Activated naive CD8-positive, alpha-beta T cell treated with anti-CD3 and anti-CD28 coated beads for 36 hours (primary cell): ENCODE data around the gene PLCL1. TPM values are rescaled to one million over a fixed set of nuclear protein-coding genes. Genes with fewer than 3 reads are reported as not detected.

ENCODE experiments used
- DNase-seq: peaks from one replicate; pipeline ENCODE4 v3.0.0; 2021
- H3K27ac Mint-ChIP-seq: one replicate; pipeline ENCODE4 v1.8.0; 2022; ENCODE audit warnings: mild to moderate bottlenecking, moderate library complexity, mixed read lengths
- H3K27me3 Mint-ChIP-seq: one replicate; pipeline ENCODE4 v1.8.0; 2022; ENCODE audit warnings: mild to moderate bottlenecking, mixed read lengths
- H3K36me3 Mint-ChIP-seq: one replicate; pipeline ENCODE4 v1.8.0; 2021; ENCODE audit warnings: mild to moderate bottlenecking, mixed read lengths
- H3K4me1 Mint-ChIP-seq: one replicate; pipeline ENCODE4 v1.8.0; 2021; ENCODE audit warnings: mixed read lengths
- H3K4me3 Mint-ChIP-seq: one replicate; pipeline ENCODE4 v1.8.0; 2022; ENCODE audit warnings: mild to moderate bottlenecking, moderate library complexity, mixed read lengths
- H3K9me3 Mint-ChIP-seq: one replicate; pipeline ENCODE4 v1.8.0; 2022; ENCODE audit warnings: mixed read lengths
- total RNA-seq, 2 experiments: library from RNA; stranded (reverse); gene quantifications; one replicate each; pipeline ENCODE4 v1.2.3, GENCODE V29; 2021

Gene PLCL1
- total RNA-seq, 2 experiments from 2014 or later: 0.22 to 0.23 TPM

DNA sequence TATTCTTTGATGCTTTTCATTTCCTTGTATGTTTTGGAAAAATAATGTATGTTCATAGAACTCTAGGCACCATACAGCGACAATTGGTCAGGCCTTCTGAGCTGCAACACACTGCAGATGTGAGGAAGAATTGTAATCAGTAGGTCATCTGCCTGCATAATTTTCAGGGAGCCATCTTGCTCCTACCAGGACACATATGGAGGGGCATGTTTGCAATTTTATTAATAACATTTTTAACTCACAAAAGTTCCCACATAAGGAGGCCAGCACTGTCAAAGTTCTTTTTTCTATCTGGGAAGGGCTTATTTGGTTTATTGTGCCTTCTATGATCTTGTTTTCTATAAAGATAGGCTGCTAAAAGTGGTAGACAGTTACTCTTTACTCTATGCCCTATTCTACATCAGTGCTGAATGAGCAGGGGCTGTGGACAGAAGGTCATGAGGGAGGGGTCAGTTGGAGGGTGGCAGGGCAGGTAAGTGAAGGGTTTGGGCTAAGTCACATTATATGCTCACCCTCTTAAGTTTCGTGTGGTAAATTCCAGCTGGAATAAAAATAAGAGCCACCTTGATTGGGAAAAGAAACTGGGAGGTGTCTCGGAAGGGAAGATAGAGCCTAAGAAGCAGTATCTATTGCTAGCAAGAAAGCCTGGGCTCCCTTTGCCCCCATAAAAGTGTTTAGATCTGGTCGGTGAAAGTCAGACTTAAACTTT lies 126.3 kb downstream of the PLCL1 start:
- Mint-ChIP-seq H3K4me1 (peaks cover 14% of the 10 kb centered on the region), H3K36me3 (no peaks in the 10 kb centered on the region), H3K27ac (no peak overlapping the region), H3K4me3 (no peak overlapping the region), H3K9me3 (no peaks in the 10 kb centered on the region), H3K27me3 (no peaks in the 10 kb centered on the region)
- no peak for DNase-seq

DNA sequence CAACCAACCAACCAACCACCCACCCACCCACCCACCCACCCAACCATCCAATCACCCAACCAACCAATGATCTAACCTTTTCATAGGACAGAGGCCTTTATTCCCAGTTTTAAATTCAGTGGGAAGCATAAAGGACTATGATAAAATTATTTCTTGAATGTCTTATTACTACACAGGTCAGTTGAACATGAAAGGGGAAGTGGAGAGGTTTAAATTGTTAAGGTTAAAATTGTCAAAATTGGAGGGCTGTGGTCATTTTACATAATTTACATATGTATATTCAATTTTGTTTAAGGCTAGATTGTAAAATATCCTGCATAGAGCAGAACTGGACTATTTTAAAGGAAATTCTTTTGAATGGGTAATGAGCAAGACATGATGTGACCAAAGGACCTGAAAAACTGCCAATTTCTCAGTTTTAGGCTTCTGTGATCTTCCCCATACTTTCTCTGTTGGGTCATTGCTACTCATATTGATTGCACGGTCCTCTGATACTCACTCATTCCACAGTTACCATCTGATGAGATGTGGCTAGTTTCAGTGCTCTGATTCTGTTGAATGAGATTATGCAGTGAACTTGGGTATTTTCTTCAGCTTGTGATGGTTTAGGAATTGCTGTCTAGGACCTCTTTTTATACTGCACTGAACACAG lies 127.4 kb downstream of the PLCL1 start:
- no peaks in the 10 kb centered on the region for H3K9me3 Mint-ChIP-seq
- H3K4me1 Mint-ChIP-seq: peaks cover 14% of the 10 kb centered on the region
- no peaks in the 10 kb centered on the region for H3K27me3 Mint-ChIP-seq
- H3K27ac Mint-ChIP-seq: no peak overlapping the region
- DNase-seq: no peak
- H3K4me3 Mint-ChIP-seq: no peak overlapping the region
- no peaks in the 10 kb centered on the region for H3K36me3 Mint-ChIP-seq

DNA sequence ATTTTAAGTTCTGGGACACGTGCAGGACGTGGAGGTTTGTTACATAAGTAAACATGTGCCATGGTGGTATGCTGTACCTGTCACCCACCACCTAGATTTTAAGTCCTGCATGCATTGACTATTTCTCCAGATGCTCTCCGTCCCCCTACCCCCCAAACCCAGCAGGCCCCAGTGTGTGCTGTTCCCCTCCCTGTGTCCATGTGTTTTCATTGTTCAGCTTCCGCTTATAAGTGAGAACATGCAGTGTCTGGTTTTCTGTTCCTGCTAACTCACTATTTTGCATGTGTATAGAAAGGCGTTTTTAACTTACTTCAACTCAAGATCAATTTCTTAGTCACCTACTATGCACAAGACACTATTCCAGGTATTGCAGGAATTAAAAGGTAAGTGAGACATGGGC lies 128.0 kb downstream of the PLCL1 start:
- DNase-seq: no peak
- H3K4me1 Mint-ChIP-seq: peaks cover 14% of the 10 kb centered on the region
- no peak overlapping the region for H3K4me3 Mint-ChIP-seq
- no peaks in the 10 kb centered on the region for H3K9me3 Mint-ChIP-seq
- H3K27me3 Mint-ChIP-seq: no peaks in the 10 kb centered on the region
- H3K36me3 Mint-ChIP-seq: no peaks in the 10 kb centered on the region
- H3K27ac Mint-ChIP-seq: no peak overlapping the region

DNA sequence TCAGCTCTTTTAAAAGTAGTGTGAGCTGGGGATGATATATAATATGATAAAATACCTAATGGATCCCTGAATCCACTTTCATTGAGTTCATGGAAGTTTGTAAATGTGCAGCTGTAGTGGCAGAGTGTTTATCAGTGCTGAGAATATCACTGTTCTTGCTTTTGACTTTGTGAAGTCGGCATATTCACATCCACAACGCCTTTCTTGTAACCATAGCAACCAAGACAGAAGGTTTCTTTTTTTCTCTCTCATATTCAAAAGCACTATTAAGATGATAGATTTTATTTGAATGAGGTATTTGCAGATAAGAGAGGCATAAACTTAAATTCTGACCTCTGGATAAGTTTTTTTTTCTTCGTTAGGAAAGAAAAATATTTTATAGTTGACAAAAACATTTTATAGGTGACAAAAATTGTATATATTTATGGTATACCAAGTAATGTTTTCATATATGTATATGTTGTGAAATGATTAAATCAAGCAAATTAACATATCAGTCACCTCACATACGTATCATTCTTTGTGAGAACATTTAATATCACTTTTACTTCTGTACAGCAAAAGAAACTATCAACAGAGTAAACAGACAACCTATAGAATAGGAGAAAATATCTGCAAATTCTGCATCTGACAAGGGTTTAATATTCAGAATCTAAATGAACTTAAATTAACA lies 130.0 kb downstream of the PLCL1 start:
- Mint-ChIP-seq H3K4me3 (no peak overlapping the region), H3K4me1 (peaks cover 14% of the 10 kb centered on the region), H3K27me3 (no peaks in the 10 kb centered on the region), H3K9me3 (no peaks in the 10 kb centered on the region), H3K27ac (no peak overlapping the region), H3K36me3 (no peaks in the 10 kb centered on the region)
- no peak for DNase-seq

DNA sequence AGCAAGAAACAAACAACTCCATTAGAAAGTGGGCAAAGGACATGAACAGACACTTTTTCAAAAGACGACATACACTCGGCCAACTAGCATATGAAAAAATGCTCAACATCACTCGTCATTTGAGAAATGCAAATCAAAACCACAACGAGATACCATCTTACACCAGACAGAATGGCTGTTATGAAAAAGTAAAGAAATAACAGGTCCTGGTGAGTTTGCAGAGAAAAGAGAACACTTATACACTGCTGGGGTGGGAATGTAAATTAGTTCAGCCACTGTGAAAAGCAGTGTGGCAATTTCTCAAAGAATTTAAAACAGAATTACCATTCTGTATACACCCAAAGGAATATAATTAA lies 130.5 kb downstream of the PLCL1 start:
- no peaks in the 10 kb centered on the region for H3K36me3 Mint-ChIP-seq
- H3K4me1 Mint-ChIP-seq: peaks cover 14% of the 10 kb centered on the region
- no peaks in the 10 kb centered on the region for H3K27me3 Mint-ChIP-seq
- no peak overlapping the region for H3K27ac Mint-ChIP-seq
- H3K9me3 Mint-ChIP-seq: no peaks in the 10 kb centered on the region
- no peak overlapping the region for H3K4me3 Mint-ChIP-seq
- DNase-seq: no peak

DNA sequence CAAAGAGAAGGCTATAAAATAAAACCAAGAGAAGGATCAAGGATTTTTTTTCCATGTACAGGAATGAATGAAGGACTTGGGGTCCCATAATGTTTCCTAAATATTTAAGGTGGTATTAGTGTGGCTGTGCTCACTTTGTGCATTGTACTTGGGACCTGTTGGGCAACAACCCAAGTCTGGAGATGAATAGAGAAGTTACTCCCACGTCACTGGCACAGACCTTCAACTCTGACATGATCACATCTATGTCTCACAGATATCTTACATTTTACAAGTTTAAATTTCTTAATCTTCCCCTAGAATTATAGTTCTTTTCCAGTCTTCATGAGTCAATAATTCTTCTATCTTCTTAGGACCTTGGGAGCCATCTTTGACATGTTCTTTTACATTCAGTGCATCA lies 133.4 kb downstream of the PLCL1 start:
- Mint-ChIP-seq H3K9me3 (no peaks in the 10 kb centered on the region), H3K36me3 (no peaks in the 10 kb centered on the region), H3K27ac (no peak overlapping the region), H3K4me1 (peaks cover 19% of the 10 kb centered on the region), H3K27me3 (no peaks in the 10 kb centered on the region), H3K4me3 (no peak overlapping the region)
- no peak for DNase-seq

DNA sequence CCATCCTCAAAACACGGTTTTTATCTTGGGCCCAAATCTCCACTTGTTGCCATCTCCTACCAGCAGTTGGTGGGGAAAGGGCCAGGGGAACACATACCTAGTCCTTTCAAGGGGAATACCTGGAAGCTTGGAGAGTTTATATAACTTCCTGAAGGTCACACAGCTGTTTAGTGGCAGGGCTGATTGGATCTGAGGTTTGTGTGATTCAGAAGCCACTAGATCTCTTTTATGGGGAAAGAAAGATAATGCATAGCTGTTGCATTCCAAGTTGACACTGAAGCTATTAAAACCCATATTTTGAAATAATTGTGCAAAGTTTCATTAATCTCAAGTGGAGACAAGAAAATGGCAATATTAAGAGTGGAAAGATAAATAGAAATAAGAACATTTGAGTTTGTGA lies 134.2 kb downstream of the PLCL1 start:
- Mint-ChIP-seq H3K27ac (no peak overlapping the region), H3K27me3 (no peaks in the 10 kb centered on the region), H3K4me1 (peaks cover 17% of the 10 kb centered on the region), H3K36me3 (no peaks in the 10 kb centered on the region), H3K4me3 (no peak overlapping the region), H3K9me3 (no peaks in the 10 kb centered on the region)
- no peak for DNase-seq

DNA sequence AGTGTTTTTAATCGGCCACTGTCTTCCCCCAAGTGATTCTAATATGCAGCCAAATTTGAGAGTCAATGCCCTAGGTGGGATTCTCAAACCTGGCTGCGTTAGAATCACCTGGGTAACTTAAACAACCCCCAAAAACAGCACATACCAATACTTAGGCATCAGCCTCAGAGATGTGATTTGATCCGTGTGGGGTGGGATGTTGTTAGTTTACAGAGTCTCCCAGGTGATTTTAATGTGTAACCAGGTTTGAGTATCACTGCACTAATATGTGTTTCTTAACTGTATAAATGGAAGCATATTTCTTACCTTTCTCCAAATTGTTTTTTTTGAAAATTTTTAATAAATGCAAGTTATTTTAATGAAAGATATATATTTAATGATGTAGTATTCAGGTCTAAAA lies 135.4 kb downstream of the PLCL1 start:
- Mint-ChIP-seq H3K36me3 (no peaks in the 10 kb centered on the region), H3K4me1 (peaks cover 19% of the 10 kb centered on the region), H3K4me3 (no peak overlapping the region), H3K27ac (no peak overlapping the region), H3K9me3 (no peaks in the 10 kb centered on the region), H3K27me3 (no peaks in the 10 kb centered on the region)
- no peak for DNase-seq

DNA sequence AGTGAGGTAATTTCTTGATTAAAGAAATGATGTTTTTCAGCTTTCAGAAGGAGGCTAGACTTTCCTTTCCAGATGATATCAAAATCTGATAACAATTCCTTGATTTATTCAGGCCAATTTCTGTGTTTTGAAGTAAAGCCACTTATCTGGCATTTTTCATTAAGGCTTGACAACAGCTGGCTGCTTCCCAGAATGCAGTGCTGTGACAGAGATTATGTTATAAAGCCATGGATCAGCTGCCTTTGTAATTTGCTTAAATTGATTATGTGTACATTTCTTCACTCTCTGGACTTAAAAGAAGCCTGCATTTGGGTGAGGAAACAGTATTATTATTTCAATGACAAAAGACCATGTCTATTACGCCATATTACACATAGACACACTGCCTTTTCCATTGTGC lies 136.0 kb downstream of the PLCL1 start:
- no peak for DNase-seq
- H3K9me3 Mint-ChIP-seq: no peaks in the 10 kb centered on the region
- no peak overlapping the region for H3K4me3 Mint-ChIP-seq
- no peaks in the 10 kb centered on the region for H3K36me3 Mint-ChIP-seq
- no peak overlapping the region for H3K27ac Mint-ChIP-seq
- peaks cover 20% of the 10 kb centered on the region for H3K4me1 Mint-ChIP-seq
- H3K27me3 Mint-ChIP-seq: no peaks in the 10 kb centered on the region

DNA sequence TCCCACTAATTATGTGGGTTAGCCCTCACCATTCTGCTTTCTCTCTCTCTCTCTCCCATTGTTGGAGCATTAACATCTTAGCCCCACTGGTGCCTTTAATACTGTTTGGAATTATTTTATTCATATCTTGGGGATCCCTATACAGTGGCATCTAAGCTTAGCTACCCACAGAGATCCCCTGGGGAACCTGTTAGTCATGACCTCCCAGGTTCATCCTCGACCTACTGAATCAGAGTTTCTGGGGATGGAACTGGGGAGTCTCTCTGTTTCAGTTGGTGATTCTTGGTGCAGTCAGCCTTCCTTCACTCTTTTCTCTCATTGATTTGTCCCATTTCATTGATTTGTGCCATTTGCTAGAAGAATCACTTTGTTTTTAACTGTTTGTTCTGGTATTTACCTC lies 137.3 kb downstream of the PLCL1 start:
- H3K4me1 Mint-ChIP-seq: peaks cover 20% of the 10 kb centered on the region
- DNase-seq: no peak
- no peak overlapping the region for H3K27ac Mint-ChIP-seq
- H3K9me3 Mint-ChIP-seq: no peaks in the 10 kb centered on the region
- H3K27me3 Mint-ChIP-seq: no peaks in the 10 kb centered on the region
- no peak overlapping the region for H3K4me3 Mint-ChIP-seq
- H3K36me3 Mint-ChIP-seq: no peaks in the 10 kb centered on the region

DNA sequence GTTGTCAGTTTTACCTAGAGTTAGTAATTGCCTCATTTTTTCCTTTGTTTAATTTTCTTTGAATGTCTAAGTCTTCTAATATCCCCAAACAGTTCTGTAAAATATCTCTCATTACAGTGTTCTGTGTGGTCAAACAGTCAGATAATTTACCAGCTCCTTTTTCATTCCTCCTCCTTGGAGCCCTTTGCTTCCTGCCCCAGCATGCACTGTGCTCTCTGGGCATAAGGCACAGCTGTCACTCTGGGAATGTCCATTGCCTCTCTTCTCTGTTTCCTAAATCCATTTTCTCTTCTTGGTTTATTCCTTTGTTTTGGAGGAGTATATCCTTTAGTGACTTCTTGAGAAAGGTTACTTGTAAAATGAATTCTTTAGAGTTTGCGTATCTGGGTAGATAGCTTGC lies 139.3 kb downstream of the PLCL1 start:
- Mint-ChIP-seq H3K27ac (no peak overlapping the region), H3K36me3 (no peaks in the 10 kb centered on the region), H3K27me3 (no peaks in the 10 kb centered on the region), H3K4me1 (peaks cover 20% of the 10 kb centered on the region), H3K9me3 (no peaks in the 10 kb centered on the region), H3K4me3 (no peak overlapping the region)
- DNase-seq: no peak

DNA sequence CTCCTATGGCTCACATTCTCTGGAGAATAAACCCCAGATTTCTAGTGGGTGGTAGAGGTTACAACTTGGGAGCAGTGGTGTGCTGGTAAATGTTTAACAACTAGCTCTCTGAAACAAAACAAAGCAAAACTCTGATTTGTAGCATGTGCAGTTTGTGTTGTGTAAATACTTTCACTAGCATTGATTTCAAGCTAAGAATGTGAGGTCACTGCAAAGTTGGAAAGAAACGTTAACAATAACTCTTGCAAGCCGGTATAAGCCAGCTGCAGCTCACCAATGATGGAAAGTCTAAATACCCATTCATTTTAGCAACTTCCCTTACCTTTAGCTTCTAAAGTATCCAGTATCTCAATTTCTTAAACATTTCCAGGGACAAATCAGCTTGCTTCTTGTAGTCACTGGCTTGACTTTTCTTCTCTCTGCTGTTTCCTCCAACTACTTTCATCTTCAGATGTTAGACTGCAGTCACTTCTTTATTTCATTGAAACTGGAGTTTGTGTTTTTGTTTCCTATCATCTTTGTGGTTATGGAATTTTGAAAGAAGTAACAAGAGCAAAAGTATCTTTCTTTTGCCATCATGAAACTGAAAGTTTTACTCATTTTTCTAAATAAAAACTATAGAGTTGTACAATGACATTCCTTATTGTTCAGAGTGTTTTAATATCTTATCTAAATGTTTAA lies 140.2 kb downstream of the PLCL1 start:
- no peak for DNase-seq
- Mint-ChIP-seq H3K27ac (no peak overlapping the region), H3K4me1 (peaks cover 20% of the 10 kb centered on the region), H3K4me3 (no peak overlapping the region), H3K9me3 (no peaks in the 10 kb centered on the region), H3K36me3 (no peaks in the 10 kb centered on the region), H3K27me3 (no peaks in the 10 kb centered on the region)

DNA sequence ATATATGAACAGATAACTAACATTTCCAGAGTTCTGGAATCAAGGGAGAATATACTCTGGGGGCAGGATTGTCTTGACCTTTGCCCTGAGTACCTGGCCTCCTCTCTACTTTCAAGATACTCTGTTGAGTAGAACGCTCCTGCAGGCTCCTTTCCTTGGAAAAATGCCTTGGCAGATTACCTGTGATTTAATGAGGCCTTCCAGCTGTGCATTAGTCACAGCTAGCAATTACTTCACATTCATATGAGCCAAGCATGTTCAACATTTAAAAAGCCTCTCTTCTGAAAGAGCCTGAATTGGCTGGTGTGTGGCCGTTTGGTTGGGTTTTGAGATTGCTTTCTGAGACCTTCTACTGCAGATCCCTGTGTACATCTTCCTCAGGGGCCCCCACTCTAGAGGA lies 142.2 kb downstream of the PLCL1 start:
- Mint-ChIP-seq H3K27me3 (no peaks in the 10 kb centered on the region), H3K27ac (no peak overlapping the region), H3K9me3 (no peaks in the 10 kb centered on the region), H3K4me3 (no peak overlapping the region), H3K4me1 (peaks cover 20% of the 10 kb centered on the region), H3K36me3 (no peaks in the 10 kb centered on the region)
- no peak for DNase-seq

DNA sequence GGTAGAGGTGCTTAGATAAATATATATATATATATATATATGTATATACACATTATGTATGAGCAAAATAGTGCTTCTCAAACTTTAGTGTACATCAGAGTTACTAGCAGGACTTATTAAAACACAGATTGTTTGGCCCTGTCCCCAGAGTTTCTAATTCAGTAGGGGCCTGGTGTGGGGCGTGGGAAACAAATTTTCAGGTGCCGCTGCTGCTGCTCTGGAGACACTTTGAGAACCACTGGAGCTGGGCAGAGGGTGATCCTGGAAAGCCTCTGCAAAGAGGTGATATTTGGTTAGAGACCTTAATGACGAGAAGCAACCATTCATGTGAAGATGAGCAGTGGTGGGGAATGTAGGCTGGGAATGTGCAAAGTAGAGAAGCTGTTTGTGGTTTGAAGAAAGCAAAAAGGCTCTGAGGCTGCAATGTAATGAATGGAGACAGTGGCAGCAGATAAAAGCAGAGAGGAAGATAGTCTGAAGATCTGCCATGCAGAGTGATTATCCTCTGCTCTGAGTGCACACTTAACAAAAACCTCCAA lies 142.9 kb downstream of the PLCL1 start:
- no peak for DNase-seq
- H3K36me3 Mint-ChIP-seq: no peaks in the 10 kb centered on the region
- peaks cover 14% of the 10 kb centered on the region for H3K4me1 Mint-ChIP-seq
- H3K4me3 Mint-ChIP-seq: no peak overlapping the region
- no peaks in the 10 kb centered on the region for H3K9me3 Mint-ChIP-seq
- H3K27ac Mint-ChIP-seq: no peak overlapping the region
- H3K27me3 Mint-ChIP-seq: no peaks in the 10 kb centered on the region

DNA sequence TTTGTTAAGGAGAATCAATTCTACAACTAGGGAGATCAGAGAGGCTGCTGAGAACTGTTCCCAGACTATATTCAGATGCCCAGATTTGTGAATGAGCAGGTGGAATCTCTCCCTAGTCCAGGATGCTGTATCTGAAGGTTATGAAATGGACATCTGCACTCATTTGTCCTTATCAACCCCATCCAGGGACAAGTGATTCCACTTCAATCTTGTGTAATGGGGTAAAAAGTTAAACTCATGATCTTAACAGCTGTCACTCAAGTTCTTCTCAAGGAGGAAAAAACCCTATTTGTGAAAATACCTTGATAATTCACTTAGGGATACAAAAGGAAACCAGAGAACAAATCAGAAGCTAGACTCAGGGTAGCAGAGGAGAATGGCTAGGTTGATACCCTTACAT lies 144.8 kb downstream of the PLCL1 start:
- Mint-ChIP-seq H3K4me3 (no peak overlapping the region), H3K36me3 (no peaks in the 10 kb centered on the region), H3K4me1 (peaks cover 13% of the 10 kb centered on the region), H3K27ac (no peak overlapping the region), H3K27me3 (no peaks in the 10 kb centered on the region), H3K9me3 (peaks cover 1% of the 10 kb centered on the region)
- no peak for DNase-seq
